ENCODE results near the gene TTYH3.

Gene TTYH3

DNA sequence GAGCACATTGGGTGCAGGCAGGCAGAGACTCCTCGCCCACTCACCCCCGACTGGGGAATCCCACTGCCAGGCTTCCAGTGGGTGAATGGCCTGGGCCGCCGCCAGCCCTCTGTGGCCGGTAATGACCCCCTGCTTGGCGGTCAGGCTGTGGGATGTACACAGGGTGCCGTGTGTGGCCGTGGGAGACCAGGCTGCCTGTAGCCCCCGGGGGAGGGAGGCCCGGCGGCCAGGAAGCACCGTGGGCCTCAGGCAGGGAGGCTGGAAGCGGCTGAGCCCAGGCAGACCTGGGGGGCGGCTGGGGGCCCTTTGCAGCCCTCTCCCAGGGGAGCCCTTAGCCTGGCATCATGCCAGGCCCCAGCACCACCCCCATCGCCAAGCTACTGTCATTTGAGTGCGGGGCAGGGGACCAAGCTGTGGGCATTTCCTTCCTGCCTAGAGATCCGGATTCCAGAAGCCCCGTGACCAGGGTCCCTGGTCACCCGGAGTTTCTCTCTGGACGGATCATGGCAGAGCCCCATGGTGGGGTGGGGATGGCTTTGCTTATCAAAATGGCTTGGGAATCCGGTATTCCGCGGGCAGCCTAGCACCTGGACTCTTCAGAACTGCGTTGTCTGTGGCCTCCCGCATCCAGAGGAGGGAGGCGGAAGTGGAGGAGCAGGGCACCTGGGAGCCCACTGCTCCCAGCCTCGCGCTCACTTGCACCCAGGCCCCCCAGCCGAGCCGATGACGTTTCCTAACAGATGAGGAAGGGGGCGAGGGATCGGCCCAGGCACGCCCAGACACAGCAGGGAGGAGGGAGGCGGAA is 1.1 kb downstream of the TTYH3 start:
- Histone ChIP-seq H3K27ac (ENCODE audit: low read length) (peak overlapping the region; percentile 84), H3K9me3 (ENCODE audit: control insufficient read depth in 1 of 2, low read length in 2 of 2) (no peaks in the 10 kb centered on the region), H3K4me3 (ENCODE audit: low read depth in 1 of 2, low read length in 2 of 2) (peak overlapping the region; percentile 73 to 84), H3K27me3 (ENCODE audit: low read depth, low read length) (no peaks in the 10 kb centered on the region), H3K36me3 (ENCODE audit: control insufficient read depth in 1 of 2, insufficient read depth in 2 of 2, low read length in 2 of 2) (no peaks in the 10 kb centered on the region), H3K4me1 (ENCODE audit: control insufficient read depth in 1 of 2, insufficient read depth in 2 of 2, low read length in 2 of 2) (peaks cover 0 to 41% of the 10 kb centered on the region in 2 donors)

DNA sequence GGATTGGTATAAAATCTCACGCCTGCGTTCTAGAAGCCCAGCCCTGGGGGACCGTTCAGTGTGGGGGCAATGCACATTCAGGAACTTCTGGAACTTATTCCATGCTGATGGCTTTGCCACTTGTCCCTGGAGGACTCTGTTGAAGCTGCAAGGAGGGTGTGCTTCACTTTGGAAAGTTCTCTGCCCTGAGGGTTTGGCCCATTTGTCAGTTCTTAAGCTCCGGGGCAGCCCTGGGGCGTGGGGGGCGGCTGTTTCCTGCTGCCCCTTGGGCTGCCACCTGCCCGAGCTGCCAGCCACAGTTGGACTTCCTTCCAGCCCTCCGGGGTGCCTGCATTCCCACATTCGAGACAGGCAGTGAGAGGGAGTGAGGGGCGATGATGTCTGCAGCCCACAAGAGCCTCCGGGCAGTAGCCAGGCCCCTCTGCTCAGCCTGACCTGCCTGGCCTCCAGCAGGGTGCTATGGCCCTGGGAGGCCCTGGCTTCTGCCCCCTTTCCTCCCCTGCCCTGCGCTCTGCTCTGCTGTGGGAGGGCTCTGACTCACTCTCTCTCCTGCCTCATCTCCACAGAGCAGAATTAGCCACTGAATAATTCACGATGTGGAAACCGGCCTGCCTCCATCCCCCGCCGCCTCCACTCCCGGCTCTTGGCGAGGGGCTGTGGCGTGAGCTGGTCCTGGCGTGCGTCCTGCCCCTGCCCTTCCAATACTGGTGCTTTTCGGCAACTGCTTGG is 1.9 kb downstream of the TTYH3 start:
- H3K4me3 ChIP-seq (ENCODE audit: low read depth in 1 of 2, low read length in 2 of 2), result peak overlapping the region; percentile 73 to 84
- H3K4me1 ChIP-seq (ENCODE audit: control insufficient read depth in 1 of 2, insufficient read depth in 2 of 2, low read length in 2 of 2), result peaks cover 0 to 48% of the 10 kb centered on the region in 2 donors
- H3K27ac ChIP-seq (ENCODE audit: low read length), result peak overlapping the region; percentile 84
- no peaks in the 10 kb centered on the region for H3K9me3 ChIP-seq (ENCODE audit: control insufficient read depth in 1 of 2, low read length in 2 of 2)
- no peaks in the 10 kb centered on the region for H3K27me3 ChIP-seq (ENCODE audit: low read depth, low read length)
- no peaks in the 10 kb centered on the region for H3K36me3 ChIP-seq (ENCODE audit: control insufficient read depth in 1 of 2, insufficient read depth in 2 of 2, low read length in 2 of 2)

DNA sequence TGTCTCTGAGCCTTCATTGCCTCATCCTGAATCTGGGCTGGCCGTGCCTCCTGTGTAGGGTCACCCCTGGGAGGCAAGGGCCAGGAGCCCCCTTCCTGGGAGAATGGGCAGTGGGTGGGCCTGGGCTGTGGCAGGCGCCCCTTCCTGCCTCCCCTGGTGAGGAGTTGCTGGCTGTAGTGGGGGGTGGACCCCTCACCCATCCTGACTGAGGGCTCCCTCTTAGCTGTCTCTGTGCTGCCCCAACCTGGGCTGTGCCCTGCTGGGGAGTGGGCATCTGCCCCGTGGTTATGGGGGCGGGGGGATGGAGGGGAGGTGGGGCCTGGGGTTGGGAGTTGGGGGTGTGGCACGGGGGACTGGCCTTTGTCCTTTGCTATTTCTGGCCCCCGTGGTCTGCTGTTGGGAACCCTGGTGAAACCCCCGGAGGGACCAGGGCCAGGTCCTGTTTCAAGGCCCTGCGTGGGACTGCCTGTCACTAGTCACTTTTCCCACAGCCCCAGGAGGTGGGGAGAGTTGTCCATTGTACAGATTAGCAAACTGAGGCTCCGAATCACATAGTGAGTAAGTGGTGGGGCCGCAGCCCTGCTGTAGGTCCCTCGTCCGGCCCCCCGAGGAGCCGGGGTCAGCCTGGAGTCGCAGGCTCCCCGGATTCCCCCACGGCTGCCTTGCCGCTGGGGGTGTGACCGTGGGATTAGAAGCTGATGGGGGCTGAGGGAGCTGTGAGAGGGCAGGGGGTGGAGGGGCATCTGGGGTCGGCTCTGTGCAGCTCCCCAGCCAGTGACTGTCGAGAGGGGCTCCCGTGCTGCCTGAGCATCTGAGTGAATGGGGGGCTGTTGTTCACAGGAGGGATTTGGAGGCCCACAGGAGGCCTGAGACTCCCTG is 2.7 kb downstream of the TTYH3 start:
- peaks cover 0 to 53% of the 10 kb centered on the region in 2 donors for H3K4me1 ChIP-seq (ENCODE audit: control insufficient read depth in 1 of 2, insufficient read depth in 2 of 2, low read length in 2 of 2)
- peak overlapping the region in 1 of 2 donors; percentile 84 for H3K4me3 ChIP-seq (ENCODE audit: low read depth in 1 of 2, low read length in 2 of 2)
- H3K27me3 ChIP-seq (ENCODE audit: low read depth, low read length), result no peaks in the 10 kb centered on the region
- H3K36me3 ChIP-seq (ENCODE audit: control insufficient read depth in 1 of 2, insufficient read depth in 2 of 2, low read length in 2 of 2), result no peaks in the 10 kb centered on the region
- H3K27ac ChIP-seq (ENCODE audit: low read length), result peak overlapping the region; percentile 9
- H3K9me3 ChIP-seq (ENCODE audit: control insufficient read depth in 1 of 2, low read length in 2 of 2), result no peaks in the 10 kb centered on the region

GRCh38 chr7:2635148-2635668 is 3.4 kb downstream of the TTYH3 start:
- H3K9me3 ChIP-seq (ENCODE audit: control insufficient read depth in 1 of 2, low read length in 2 of 2), result no peaks in the 10 kb centered on the region
- H3K36me3 ChIP-seq (ENCODE audit: control insufficient read depth in 1 of 2, insufficient read depth in 2 of 2, low read length in 2 of 2), result no peaks in the 10 kb centered on the region
- no peak overlapping the region for H3K27ac ChIP-seq (ENCODE audit: low read length)
- no peak overlapping the region for H3K4me3 ChIP-seq (ENCODE audit: low read depth in 1 of 2, low read length in 2 of 2)
- peaks cover 0 to 59% of the 10 kb centered on the region in 2 donors for H3K4me1 ChIP-seq (ENCODE audit: control insufficient read depth in 1 of 2, insufficient read depth in 2 of 2, low read length in 2 of 2)
- no peaks in the 10 kb centered on the region for H3K27me3 ChIP-seq (ENCODE audit: low read depth, low read length)

GRCh38 chr7:2635810-2636701 is 4.3 kb downstream of the TTYH3 start:
- H3K36me3 ChIP-seq (ENCODE audit: control insufficient read depth in 1 of 2, insufficient read depth in 2 of 2, low read length in 2 of 2), result no peaks in the 10 kb centered on the region
- H3K4me1 ChIP-seq (ENCODE audit: control insufficient read depth in 1 of 2, insufficient read depth in 2 of 2, low read length in 2 of 2), result peaks cover 0 to 66% of the 10 kb centered on the region in 2 donors
- no peaks in the 10 kb centered on the region for H3K27me3 ChIP-seq (ENCODE audit: low read depth, low read length)
- no peak overlapping the region for H3K27ac ChIP-seq (ENCODE audit: low read length)
- H3K4me3 ChIP-seq (ENCODE audit: low read depth in 1 of 2, low read length in 2 of 2), result no peak overlapping the region
- no peaks in the 10 kb centered on the region for H3K9me3 ChIP-seq (ENCODE audit: control insufficient read depth in 1 of 2, low read length in 2 of 2)

- Histone ChIP-seq H3K4me3 (ENCODE audit: low read depth in 1 of 2, low read length in 2 of 2) (no peak overlapping the region), H3K9me3 (ENCODE audit: control insufficient read depth in 1 of 2, low read length in 2 of 2) (no peaks in the 10 kb centered on the region), H3K27me3 (ENCODE audit: low read depth, low read length) (no peaks in the 10 kb centered on the region), H3K27ac (ENCODE audit: low read length) (no peak overlapping the region), H3K36me3 (ENCODE audit: control insufficient read depth in 1 of 2, insufficient read depth in 2 of 2, low read length in 2 of 2) (no peaks in the 10 kb centered on the region), H3K4me1 (ENCODE audit: control insufficient read depth in 1 of 2, insufficient read depth in 2 of 2, low read length in 2 of 2) (peaks cover 3 to 73% of the 10 kb centered on the region in 2 donors)
Observed at GRCh38 chr7:2637066-2637471, 5.3 kb downstream of the TTYH3 start.

DNA sequence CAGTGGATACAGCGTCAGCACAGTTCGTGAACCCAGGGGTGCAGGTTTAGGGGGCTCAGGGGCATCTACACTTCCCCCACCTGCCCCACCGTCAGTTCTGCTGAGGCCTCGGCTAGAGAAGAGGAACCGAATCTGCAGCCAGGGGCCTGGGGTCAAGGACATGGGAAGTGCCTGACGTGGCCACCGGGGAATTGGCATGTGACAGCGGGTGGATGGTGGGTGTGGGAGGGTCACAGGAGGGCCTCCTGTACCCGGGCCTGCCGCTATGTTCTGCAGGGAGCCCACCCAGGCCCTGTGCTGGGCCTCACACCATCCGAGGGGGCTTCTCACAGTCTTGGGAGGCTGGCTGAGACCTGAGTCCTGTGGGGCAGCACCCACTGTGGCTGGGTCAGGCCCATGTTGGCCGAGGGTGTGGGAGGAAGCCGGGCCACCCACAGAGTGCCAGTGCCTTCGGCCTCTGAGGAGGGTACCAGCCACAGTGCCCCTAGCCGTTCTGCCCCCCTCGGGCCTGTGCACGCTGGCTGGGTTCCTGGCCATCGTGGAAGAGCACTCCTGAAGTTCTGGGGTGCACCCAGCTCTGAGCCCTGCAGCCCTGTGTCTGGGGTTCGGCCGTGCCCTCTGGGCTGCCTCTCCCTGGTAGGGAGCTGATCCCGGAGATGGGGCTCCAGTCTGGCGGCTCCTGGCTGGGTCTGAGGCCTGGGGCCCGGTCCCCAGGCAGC is 5.9 kb downstream of the TTYH3 start:
- Histone ChIP-seq H3K9me3 (ENCODE audit: control insufficient read depth in 1 of 2, low read length in 2 of 2) (no peaks in the 10 kb centered on the region), H3K4me1 (ENCODE audit: control insufficient read depth in 1 of 2, insufficient read depth in 2 of 2, low read length in 2 of 2) (peaks cover 3 to 68% of the 10 kb centered on the region in 2 donors), H3K27ac (ENCODE audit: low read length) (no peak overlapping the region), H3K27me3 (ENCODE audit: low read depth, low read length) (no peaks in the 10 kb centered on the region), H3K4me3 (ENCODE audit: low read depth in 1 of 2, low read length in 2 of 2) (no peak overlapping the region), H3K36me3 (ENCODE audit: control insufficient read depth in 1 of 2, insufficient read depth in 2 of 2, low read length in 2 of 2) (no peaks in the 10 kb centered on the region)

DNA sequence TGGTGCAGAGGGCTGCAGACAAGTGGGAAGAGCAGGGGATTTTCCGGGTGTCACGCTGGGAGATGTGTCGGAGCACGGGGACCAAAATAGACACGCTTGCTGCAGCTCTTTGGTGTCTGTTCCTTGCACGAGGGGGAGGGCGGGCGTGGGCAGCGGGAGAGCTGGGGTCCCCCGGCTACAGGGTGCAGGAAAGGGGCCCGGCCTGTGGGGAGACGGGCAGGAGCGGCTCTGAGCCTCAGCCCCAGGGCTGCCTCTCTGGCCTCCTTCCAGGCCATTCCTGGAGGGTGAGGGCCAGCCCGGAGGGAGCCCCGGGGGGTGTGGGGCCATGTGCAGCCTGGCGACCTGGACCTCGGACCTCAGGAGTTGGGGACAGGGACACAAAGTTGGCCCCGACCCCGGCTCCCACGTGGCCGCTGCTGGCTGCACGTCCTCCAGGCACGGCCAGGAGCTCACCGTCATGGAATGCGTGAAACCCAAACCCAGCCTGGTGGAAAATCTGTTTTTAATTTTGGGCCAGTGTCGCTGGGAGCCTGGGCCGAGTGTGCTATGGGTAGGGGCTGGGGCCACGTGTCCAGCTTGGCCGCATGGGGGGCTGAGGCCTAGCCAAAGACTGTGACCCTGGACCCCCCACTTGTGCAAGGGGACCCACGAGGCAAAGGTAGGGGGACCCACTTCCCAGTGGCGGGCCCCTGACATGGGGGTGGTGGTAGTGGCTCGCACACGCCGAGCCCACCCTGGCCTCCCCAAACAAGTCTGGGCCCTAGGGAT is 6.6 kb downstream of the TTYH3 start:
- Histone ChIP-seq H3K4me1 (ENCODE audit: control insufficient read depth in 1 of 2, insufficient read depth in 2 of 2, low read length in 2 of 2) (peaks cover 3 to 60% of the 10 kb centered on the region in 2 donors), H3K4me3 (ENCODE audit: low read depth in 1 of 2, low read length in 2 of 2) (no peak overlapping the region), H3K27ac (ENCODE audit: low read length) (no peak overlapping the region), H3K27me3 (ENCODE audit: low read depth, low read length) (no peaks in the 10 kb centered on the region), H3K36me3 (ENCODE audit: control insufficient read depth in 1 of 2, insufficient read depth in 2 of 2, low read length in 2 of 2) (no peaks in the 10 kb centered on the region), H3K9me3 (ENCODE audit: control insufficient read depth in 1 of 2, low read length in 2 of 2) (no peaks in the 10 kb centered on the region)

GRCh38 chr7:2639181-2639681 is 7.4 kb downstream of the TTYH3 start:
- H3K4me3 ChIP-seq (ENCODE audit: low read depth in 1 of 2, low read length in 2 of 2), result no peak overlapping the region
- peaks cover 3 to 54% of the 10 kb centered on the region in 2 donors for H3K4me1 ChIP-seq (ENCODE audit: control insufficient read depth in 1 of 2, insufficient read depth in 2 of 2, low read length in 2 of 2)
- H3K36me3 ChIP-seq (ENCODE audit: control insufficient read depth in 1 of 2, insufficient read depth in 2 of 2, low read length in 2 of 2), result no peaks in the 10 kb centered on the region
- no peaks in the 10 kb centered on the region for H3K9me3 ChIP-seq (ENCODE audit: control insufficient read depth in 1 of 2, low read length in 2 of 2)
- no peaks in the 10 kb centered on the region for H3K27me3 ChIP-seq (ENCODE audit: low read depth, low read length)
- no peak overlapping the region for H3K27ac ChIP-seq (ENCODE audit: low read length)
